ENCODE results near the gene FXYD2. TPM values are rescaled to one million over a fixed set of nuclear protein-coding genes. Genes with fewer than 3 reads are reported as not detected.

Gene FXYD2
- total RNA-seq, 1 experiment from 2014 or later, result 0.39 TPM

- peaks cover 9% of the 10 kb centered on the region; the same call in 1 of the 2 replicates for H3K27me3 ChIP-seq (ENCODE audit: control insufficient read depth, insufficient read depth, low read length)
- no TSS peak for BruUV-seq (replicated peaks)
- CTCF ChIA-PET, result interaction anchor here (0.8 to 1.1 kb wide), 2 partner anchors 15 to 87 kb away, joined by 3 read pairs; no protein-coding TSS in a partner anchor
- no peak for ATAC-seq
- POLR2A ChIA-PET, result no interaction called here
- in situ Hi-C loops (cut with HindIII; ENCODE audit: low pct_unique_long_range_greater_than_20kb, low sequenced_read_pairs), result no loop called here
- no peaks in the 10 kb centered on the region for H3K9me3 ChIP-seq (ENCODE audit: control insufficient read depth, insufficient read depth, low read depth, low read length)
- TF ChIP-seq TCF7L2 (IDR thresholded peaks at IDR 0.05; ENCODE audit: low read depth, low read length) (no peak), POLR2AphosphoS5 (IDR thresholded peaks at IDR 0.05; ENCODE audit: low read depth, low read length) (no peak), CTCF (IDR thresholded peaks at IDR 0.05) (no peak), SIN3A (IDR thresholded peaks at IDR 0.05; ENCODE audit: borderline replicate concordance, insufficient read depth, low read depth, low read length) (no peak), REST (IDR thresholded peaks at IDR 0.05; ENCODE audit: insufficient read depth in 1 of 2, low read depth in 2 of 2, low read length in 1 of 2) (no peak)
- H3K4me3 ChIP-seq (ENCODE audit: low read depth in 2 of 2, low read length in 2 of 2), result no peak overlapping the region
- no peak overlapping the region for H3K27ac ChIP-seq (ENCODE audit: low read length)
- H3K4me1 ChIP-seq (ENCODE audit: control insufficient read depth, insufficient read depth, low read length), result no peaks in the 10 kb centered on the region
- intact Hi-C loops (cut with micrococcal nuclease; ENCODE audit: unreplicated experiment), result no loop called here
- H3K36me3 ChIP-seq (ENCODE audit: control insufficient read depth, insufficient read depth, low read length), result no peaks in the 10 kb centered on the region
- no peak for DNase-seq (ENCODE audit: low read depth, low spot score)
Observed at GRCh38 chr11:117859488-117860112, 35.1 kb upstream of the FXYD2 start.

- no peak overlapping the region for H3K4me3 ChIP-seq (ENCODE audit: low read depth in 2 of 2, low read length in 2 of 2)
- H3K27me3 ChIP-seq (ENCODE audit: control insufficient read depth, insufficient read depth, low read length), result peaks cover 9% of the 10 kb centered on the region; the same call in 1 of the 2 replicates
- TF ChIP-seq SIN3A (IDR thresholded peaks at IDR 0.05; ENCODE audit: borderline replicate concordance, insufficient read depth, low read depth, low read length), result no peak
- no peak for TF ChIP-seq POLR2AphosphoS5 (IDR thresholded peaks at IDR 0.05; ENCODE audit: low read depth, low read length)
- no peak for TF ChIP-seq TCF7L2 (IDR thresholded peaks at IDR 0.05; ENCODE audit: low read depth, low read length)
- TF ChIP-seq REST (IDR thresholded peaks at IDR 0.05; ENCODE audit: insufficient read depth in 1 of 2, low read depth in 2 of 2, low read length in 1 of 2), result no peak
- TF ChIP-seq CTCF (IDR thresholded peaks at IDR 0.05), result no peak
- H3K36me3 ChIP-seq (ENCODE audit: control insufficient read depth, insufficient read depth, low read length), result no peaks in the 10 kb centered on the region
- no peak for DNase-seq (ENCODE audit: low read depth, low spot score)
- no peaks in the 10 kb centered on the region for H3K9me3 ChIP-seq (ENCODE audit: control insufficient read depth, insufficient read depth, low read depth, low read length)
- CTCF ChIA-PET, result no interaction called here
- in situ Hi-C loops (cut with HindIII; ENCODE audit: low pct_unique_long_range_greater_than_20kb, low sequenced_read_pairs) (no loop called here), intact Hi-C loops (cut with micrococcal nuclease; ENCODE audit: unreplicated experiment) (no loop called here)
- ATAC-seq, result no peak
- POLR2A ChIA-PET, result interaction anchor here (0.7 kb wide), 1 partner anchor 42 kb away, joined by 8 read pairs; no protein-coding TSS in a partner anchor
- no TSS peak for BruUV-seq (replicated peaks)
- no peaks in the 10 kb centered on the region for H3K4me1 ChIP-seq (ENCODE audit: control insufficient read depth, insufficient read depth, low read length)
- no peak overlapping the region for H3K27ac ChIP-seq (ENCODE audit: low read length)
Observed at GRCh38 chr11:117859061-117859460, 34.5 kb upstream of the FXYD2 start.
